ENCODE results near the gene BTN3A1.

Gene BTN3A1

DNA sequence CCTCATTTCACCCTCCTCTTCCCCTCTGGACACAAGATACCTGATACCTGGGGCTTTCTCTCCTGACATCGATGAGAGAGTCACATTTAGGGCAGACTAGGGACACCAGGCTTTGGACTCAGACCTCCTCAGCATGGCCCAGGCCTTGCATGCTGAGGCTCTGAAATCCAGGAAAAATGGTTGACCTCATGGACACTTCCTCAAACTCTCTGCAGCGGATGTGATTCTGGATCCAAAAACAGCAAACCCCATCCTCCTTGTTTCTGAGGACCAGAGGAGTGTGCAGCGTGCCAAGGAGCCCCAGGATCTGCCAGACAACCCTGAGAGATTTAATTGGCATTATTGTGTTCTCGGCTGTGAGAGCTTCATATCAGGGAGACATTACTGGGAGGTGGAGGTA lies 10.9 kb downstream of the BTN3A1 start:
- Histone ChIP-seq H3K4me3 (replicated peaks; ENCODE audit: insufficient read depth, low read length) (no peak overlapping the region), H3K27me3 (ENCODE audit: insufficient read depth, poor library complexity, severe bottlenecking) (no peaks in the 10 kb centered on the region), H3K27ac (replicated peaks) (no peak overlapping the region)
- TF ChIP-seq GABPA (IDR thresholded peaks at IDR 0.05; ENCODE audit: low read depth) (no peak), CTCF (IDR thresholded peaks at IDR 0.05; ENCODE audit: insufficient read depth, low read length) (no peak), POLR2AphosphoS5 (IDR thresholded peaks at IDR 0.05; ENCODE audit: low read depth) (no peak), SPI1 (IDR thresholded peaks at IDR 0.05; ENCODE audit: borderline replicate concordance, low read depth) (no peak), REST (IDR thresholded peaks at IDR 0.05; ENCODE audit: insufficient replicate concordance, low read depth) (no peak)
- DNase-seq (ENCODE audit: low read depth in 1 of 2, low spot score in 1 of 2): no peak

- DNase-seq (ENCODE audit: low read depth in 1 of 2, low spot score in 1 of 2): no peak
- no peaks in the 10 kb centered on the region for H3K27me3 ChIP-seq (ENCODE audit: insufficient read depth, poor library complexity, severe bottlenecking)
- no peak overlapping the region for H3K4me3 ChIP-seq (replicated peaks; ENCODE audit: insufficient read depth, low read length)
- TF ChIP-seq REST (IDR thresholded peaks at IDR 0.05; ENCODE audit: insufficient replicate concordance, low read depth) (no peak), POLR2AphosphoS5 (IDR thresholded peaks at IDR 0.05; ENCODE audit: low read depth) (no peak), GABPA (IDR thresholded peaks at IDR 0.05; ENCODE audit: low read depth) (no peak), CTCF (IDR thresholded peaks at IDR 0.05; ENCODE audit: insufficient read depth, low read length) (no peak), SPI1 (IDR thresholded peaks at IDR 0.05; ENCODE audit: borderline replicate concordance, low read depth) (no peak)
- H3K27ac ChIP-seq (replicated peaks): no peak overlapping the region
Observed at GRCh38 chr6:26414281-26414680, 12.2 kb downstream of the BTN3A1 start.

GRCh38 chr6:26415036-26415614 lies 13.1 kb downstream of the BTN3A1 start:
- Histone ChIP-seq H3K4me3 (replicated peaks; ENCODE audit: insufficient read depth, low read length) (no peak overlapping the region), H3K27ac (replicated peaks) (no peak overlapping the region), H3K27me3 (ENCODE audit: insufficient read depth, poor library complexity, severe bottlenecking) (no peaks in the 10 kb centered on the region)
- no peak for TF ChIP-seq GABPA (IDR thresholded peaks at IDR 0.05; ENCODE audit: low read depth)
- no peak for TF ChIP-seq REST (IDR thresholded peaks at IDR 0.05; ENCODE audit: insufficient replicate concordance, low read depth)
- no peak for TF ChIP-seq SPI1 (IDR thresholded peaks at IDR 0.05; ENCODE audit: borderline replicate concordance, low read depth)
- TF ChIP-seq CTCF (IDR thresholded peaks at IDR 0.05; ENCODE audit: insufficient read depth, low read length): no peak
- DNase-seq (ENCODE audit: low read depth in 1 of 2, low spot score in 1 of 2): no peak
